Measurements from ENCODE around the gene PDP2. TPM values are rescaled to one million over a fixed set of nuclear protein-coding genes. Genes with fewer than 3 reads are reported as not detected.

Gene PDP2
- polyA plus RNA-seq, 1 experiment, result 12.1 TPM

GRCh38 chr16:66872943-66873684 is 7.2 kb upstream of the PDP2 start:
- peak overlapping the region; percentile 82 for H3K27ac ChIP-seq (ENCODE audit: low read depth, low read length)
- no peaks in the 10 kb centered on the region for H3K9me3 ChIP-seq (ENCODE audit: control insufficient read depth, insufficient read depth, low read length)
- H3K27me3 ChIP-seq (ENCODE audit: control insufficient read depth, insufficient read depth, low read length), result no peaks in the 10 kb centered on the region
- peak overlapping the region; percentile 57 for H3K4me3 ChIP-seq (ENCODE audit: low read depth, low read length)
- CTCF ChIA-PET, result interaction anchor here (0.5 to 10.4 kb wide), 37 partner anchors 9 to 539 kb away, joined by 3 to 161 read pairs (median 4); partner anchors contain the start of genes DYNC1LI2, NAE1 and RRAD
- POLR2A ChIA-PET, result interaction anchor here (0.6 to 1.6 kb wide), 8 partner anchors 9 to 464 kb away, joined by 3 to 7 read pairs (median 3); partner anchors contain the start of gene NAE1
- TF ChIP-seq CTCF (IDR thresholded peaks at IDR 0.05; ENCODE audit: low read depth, low read length), result peak; percentile 94
- DNase-seq (ENCODE audit: low read depth, low spot score), result peak; percentile 94

- ChIA-PET CTCF (interaction anchor here (0.6 to 10.4 kb wide), 29 partner anchors 9 to 519 kb away, joined by 3 to 161 read pairs (median 5); partner anchors contain the start of genes DYNC1LI2, NAE1 and RRAD), POLR2A (interaction anchor here (0.8 to 1.6 kb wide), 5 partner anchors 8 to 465 kb away, joined by 3 to 7 read pairs (median 3); partner anchors contain the start of gene NAE1)
- Histone ChIP-seq H3K27me3 (ENCODE audit: control insufficient read depth, insufficient read depth, low read length) (no peaks in the 10 kb centered on the region), H3K27ac (ENCODE audit: low read depth, low read length) (peak overlapping the region; percentile 82), H3K4me3 (ENCODE audit: low read depth, low read length) (no peak overlapping the region), H3K9me3 (ENCODE audit: control insufficient read depth, insufficient read depth, low read length) (no peaks in the 10 kb centered on the region)
- no peak for TF ChIP-seq CTCF (IDR thresholded peaks at IDR 0.05; ENCODE audit: low read depth, low read length)
- DNase-seq (ENCODE audit: low read depth, low spot score), result no peak
Observed at GRCh38 chr16:66873685-66874055, 6.6 kb upstream of the PDP2 start.

GRCh38 chr16:66874079-66874775 is 6.1 kb upstream of the PDP2 start:
- Histone ChIP-seq H3K27me3 (ENCODE audit: control insufficient read depth, insufficient read depth, low read length) (no peaks in the 10 kb centered on the region), H3K27ac (ENCODE audit: low read depth, low read length) (peak overlapping the region; percentile 47), H3K9me3 (ENCODE audit: control insufficient read depth, insufficient read depth, low read length) (no peaks in the 10 kb centered on the region), H3K4me3 (ENCODE audit: low read depth, low read length) (no peak overlapping the region)
- CTCF ChIA-PET, result interaction anchor here (0.6 to 10.4 kb wide), 8 partner anchors 15 to 369 kb away, joined by 3 to 161 read pairs (median 6); partner anchors contain the start of gene NAE1
- POLR2A ChIA-PET, result interaction anchor here (0.6 to 1.1 kb wide), 3 partner anchors 43 to 372 kb away, joined by 3 to 4 read pairs (median 3); partner anchors contain the start of gene NAE1
- no peak for TF ChIP-seq CTCF (IDR thresholded peaks at IDR 0.05; ENCODE audit: low read depth, low read length)
- DNase-seq (ENCODE audit: low read depth, low spot score), result no peak

- Histone ChIP-seq H3K9me3 (ENCODE audit: control insufficient read depth, insufficient read depth, low read length) (no peaks in the 10 kb centered on the region; the same call in 1 of the 2 replicates), H3K4me3 (ENCODE audit: low read depth, low read length) (no peak overlapping the region), H3K27me3 (ENCODE audit: control insufficient read depth, insufficient read depth, low read length) (no peaks in the 10 kb centered on the region), H3K27ac (ENCODE audit: low read depth, low read length) (no peak overlapping the region)
- no peak for TF ChIP-seq CTCF (IDR thresholded peaks at IDR 0.05; ENCODE audit: low read depth, low read length)
- ChIA-PET CTCF (interaction anchor here (1.0 to 3.6 kb wide), 3 partner anchors 10 to 48 kb away, joined by 3 to 9 read pairs (median 8); partner anchors contain the start of gene NAE1), POLR2A (no interaction called here)
- DNase-seq (ENCODE audit: low read depth, low spot score), result no peak
Observed at GRCh38 chr16:66878067-66878466, 2.2 kb upstream of the PDP2 start.

Data from AG04450 (cell line).